ENCODE results near the gene THAP7.
"Not testable (repeated sequence)": the region's sequence is repeated elsewhere in the genome, so short reads cannot be mapped to it uniquely, and the experiment has no call there.

Gene THAP7

DNA sequence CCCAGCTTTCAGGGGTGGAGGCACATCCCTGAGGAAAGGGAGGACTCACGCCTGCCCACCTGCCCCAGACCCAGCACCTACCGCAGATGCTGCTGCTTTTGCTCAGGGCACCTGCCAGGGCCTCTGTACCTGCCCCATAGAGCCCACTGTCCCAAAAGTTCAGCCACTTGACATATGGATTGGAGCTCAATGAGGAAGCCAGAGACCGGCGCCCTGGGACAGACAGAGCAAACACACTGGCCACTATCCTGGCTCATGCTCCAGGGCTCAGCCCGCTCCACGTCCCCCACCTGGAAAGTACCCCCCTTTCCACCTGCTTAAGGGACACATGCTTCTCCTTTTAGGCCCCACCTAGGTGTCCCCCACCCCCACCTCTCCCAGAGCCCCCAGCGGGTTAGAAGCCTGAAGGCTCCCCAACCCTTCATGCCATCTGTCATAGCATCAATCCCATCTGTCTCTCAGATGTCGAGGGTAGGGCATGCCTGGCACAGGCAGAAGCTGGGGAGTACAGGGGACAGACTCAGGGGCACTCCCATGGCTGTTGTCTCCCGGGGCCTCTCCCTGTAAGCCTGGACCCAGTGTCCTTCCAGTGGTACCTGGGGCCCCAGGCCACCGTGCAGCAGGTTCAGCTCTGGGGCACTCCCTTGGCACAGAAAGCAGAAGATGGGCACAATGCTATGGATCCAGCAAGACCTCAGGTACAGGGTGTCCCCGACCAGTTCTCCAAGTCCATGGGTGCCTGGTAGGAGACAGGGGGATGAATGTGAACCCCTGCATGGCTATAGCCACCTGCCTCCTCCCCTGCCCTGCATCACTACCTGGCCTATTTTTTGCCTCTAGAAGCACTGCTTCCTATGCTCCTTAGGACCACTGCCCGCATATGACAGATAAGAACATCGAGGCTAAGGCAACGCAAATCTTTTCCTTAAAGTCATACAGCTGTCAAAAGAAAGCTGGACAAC is 10.8 kb upstream of the THAP7 start:
- DNase-seq (ENCODE audit: low spot score) = peak; percentile 79

DNA sequence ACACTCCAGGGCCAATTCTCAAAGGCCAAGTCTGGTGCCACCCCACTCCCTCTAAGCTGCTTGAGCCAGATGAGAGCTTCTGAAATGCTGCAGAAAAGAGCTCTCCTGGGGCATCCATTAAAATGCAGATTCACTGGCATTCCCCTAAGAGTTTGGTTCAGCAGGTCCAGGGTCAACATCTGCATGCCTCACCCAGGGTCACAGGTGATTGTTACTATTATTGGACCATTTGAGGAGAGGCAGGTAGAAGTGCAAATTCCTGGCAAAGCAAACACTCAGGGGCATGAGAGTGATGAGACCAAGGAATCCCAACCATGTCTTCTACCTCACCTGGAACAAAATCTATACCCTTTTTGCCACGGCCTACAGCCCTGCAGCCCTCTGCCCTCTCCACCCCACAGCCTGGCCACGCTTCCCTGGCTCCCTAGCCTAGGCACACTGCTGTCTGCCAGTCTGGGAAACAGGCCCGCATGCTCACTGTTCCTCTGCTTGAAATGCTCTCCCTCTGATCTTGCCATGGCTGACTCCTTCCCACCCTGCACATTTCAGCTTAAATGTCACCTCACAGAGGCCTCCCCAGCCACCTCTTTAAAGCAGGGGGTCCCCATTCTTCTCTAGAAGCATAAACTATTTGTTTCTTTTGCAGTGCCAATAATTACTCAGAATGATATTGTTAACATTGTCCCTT is 8.7 kb upstream of the THAP7 start:
- DNase-seq (ENCODE audit: low spot score) = no peak

DNA sequence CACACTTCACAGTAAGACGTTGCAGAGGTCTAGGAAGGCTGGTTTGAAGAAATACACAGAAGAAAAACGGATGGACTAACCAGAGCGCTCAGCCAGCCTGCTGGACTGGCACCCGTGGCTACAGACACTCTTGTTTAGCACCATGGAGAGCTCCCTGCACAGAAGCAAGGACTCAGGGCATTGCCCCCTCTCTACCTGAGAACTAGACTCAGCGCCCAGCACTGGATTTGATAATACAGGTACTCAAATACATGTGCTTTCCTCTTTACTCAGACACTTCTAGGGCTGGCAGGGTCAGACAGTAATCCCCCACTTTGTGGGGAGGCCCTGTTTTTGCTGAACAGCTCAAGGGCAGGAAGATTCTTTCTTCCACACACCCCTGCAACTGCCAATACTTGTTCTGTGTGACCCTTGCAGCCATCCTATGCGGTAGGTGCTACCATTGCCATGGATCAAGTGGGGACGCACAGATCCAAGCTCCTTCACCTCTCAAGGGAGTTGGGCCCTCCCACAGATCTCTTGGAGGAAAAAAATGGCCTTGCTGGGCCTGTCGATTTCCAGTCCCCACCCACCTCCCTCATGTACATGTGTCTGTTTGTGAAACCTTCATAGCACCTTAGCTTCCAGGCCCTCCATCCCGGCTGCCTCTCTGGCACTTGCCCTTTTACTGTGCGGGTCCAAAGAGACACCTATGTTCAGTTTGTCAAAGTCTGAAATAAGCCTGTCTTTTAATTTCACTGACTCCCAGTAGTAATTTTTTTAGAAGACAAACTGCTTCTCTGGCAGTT is 7.9 kb upstream of the THAP7 start:
- no peak for DNase-seq (ENCODE audit: low spot score)

DNA sequence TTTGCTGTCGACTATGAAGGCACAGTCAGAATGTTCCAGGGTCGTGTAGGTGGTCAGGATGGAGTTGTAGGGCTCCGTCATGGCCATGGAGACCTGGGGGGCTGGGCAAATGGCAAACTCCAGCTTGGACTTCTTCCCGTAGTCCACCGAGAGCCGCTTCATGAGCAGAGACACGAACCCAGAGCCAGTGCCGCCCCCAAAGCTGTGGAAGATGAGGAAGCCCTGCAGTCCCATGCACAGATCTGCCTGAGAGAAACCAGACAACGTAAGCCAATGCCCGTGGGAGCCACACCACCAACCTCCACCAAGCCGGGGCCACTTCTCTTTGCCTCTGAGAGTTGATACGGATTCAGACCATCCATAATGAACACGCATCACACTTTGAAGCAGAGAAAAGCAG is 7.3 kb upstream of the THAP7 start:
- not testable (repeated sequence) for DNase-seq (ENCODE audit: low spot score)

DNA sequence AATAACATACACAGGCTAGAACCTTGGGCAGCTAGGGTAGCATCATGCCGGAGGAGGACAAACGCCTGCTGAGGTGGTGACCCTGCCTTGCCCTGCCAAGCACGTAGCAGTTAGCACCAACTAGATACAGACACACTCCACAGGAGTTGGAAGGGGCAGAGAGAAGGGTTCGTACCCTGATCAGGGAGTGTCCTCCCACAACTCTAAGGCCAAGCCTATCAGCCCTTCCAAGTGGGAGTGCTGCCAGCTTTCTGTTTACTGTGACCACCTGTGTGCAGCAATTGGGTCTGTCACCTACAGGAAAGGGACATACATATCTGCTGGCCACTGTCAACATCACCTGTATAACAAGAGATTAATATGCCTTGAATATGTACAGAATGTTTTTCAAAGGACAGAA is 1.9 kb upstream of the THAP7 start:
- DNase-seq (ENCODE audit: low spot score) = peak; percentile 34

DNA sequence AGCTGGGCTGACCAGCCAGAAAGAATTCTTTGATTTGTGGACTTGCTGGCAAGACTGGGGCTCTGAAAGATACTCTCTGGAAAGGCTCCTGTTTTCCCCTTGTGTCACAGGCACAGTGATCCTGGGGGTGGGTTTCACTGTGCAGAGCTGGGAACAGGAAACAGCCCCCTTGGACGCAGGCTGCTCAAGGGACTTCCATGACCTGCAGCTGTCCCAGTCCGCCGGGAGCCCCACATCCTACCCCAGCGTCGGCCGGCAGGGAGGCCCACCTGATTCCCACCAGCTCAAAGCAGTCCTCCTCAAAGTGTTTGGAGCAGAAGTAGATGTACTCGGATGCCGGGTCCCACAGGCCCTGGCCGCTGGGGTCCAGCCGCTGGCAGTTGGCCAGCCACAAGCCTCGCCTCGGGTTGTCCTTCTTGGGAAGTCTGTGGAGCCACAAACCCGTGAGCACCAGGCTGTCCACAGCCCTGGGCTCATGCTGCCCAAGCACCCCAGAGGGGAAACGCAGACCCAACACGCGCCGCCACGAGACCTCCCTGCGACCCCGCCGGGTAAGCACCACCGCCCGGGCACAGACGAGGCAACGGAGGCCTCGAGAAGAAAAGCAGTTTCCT is 824 bp downstream of the THAP7 start:
- DNase-seq (ENCODE audit: low spot score) = no peak

DNA sequence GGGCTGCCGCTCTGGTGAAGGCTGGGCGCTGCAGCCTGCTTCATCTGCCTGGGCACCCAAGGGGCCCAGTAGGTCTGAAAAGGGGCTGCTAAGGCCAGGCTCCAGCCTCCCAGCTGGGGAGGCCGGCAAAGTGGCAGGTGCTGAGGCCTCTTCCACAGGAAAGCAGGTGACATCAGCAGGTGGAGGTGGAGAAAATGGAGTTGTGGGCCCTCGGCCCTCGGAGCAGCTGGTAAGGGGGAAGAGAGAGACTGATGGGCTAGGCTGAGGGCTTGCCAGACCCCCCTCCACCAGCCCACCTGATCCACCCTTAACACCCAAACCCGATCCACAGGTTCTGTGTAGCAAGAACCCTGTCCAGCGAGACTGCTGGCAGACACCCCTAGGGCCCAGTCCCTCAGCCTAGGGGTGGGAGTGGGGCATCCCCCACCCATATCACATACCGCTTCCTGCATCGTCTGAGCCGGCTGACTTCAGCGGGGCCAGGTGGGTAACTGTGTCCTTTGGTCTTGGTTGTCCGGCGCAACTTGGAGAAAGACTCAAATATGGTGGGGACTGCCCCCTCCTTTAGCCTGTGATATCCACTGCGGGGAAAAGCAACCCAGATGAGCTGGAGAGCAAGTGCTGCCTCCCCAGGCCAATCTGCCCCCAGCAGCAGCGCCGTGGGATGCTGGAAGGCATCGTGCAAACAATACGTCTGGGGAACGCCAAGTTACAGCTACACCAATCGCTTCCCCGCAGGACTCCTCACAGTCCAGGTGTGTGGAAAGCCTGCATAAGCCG is 1.5 kb downstream of the THAP7 start:
- peak; percentile 30 for DNase-seq (ENCODE audit: low spot score)

DNA sequence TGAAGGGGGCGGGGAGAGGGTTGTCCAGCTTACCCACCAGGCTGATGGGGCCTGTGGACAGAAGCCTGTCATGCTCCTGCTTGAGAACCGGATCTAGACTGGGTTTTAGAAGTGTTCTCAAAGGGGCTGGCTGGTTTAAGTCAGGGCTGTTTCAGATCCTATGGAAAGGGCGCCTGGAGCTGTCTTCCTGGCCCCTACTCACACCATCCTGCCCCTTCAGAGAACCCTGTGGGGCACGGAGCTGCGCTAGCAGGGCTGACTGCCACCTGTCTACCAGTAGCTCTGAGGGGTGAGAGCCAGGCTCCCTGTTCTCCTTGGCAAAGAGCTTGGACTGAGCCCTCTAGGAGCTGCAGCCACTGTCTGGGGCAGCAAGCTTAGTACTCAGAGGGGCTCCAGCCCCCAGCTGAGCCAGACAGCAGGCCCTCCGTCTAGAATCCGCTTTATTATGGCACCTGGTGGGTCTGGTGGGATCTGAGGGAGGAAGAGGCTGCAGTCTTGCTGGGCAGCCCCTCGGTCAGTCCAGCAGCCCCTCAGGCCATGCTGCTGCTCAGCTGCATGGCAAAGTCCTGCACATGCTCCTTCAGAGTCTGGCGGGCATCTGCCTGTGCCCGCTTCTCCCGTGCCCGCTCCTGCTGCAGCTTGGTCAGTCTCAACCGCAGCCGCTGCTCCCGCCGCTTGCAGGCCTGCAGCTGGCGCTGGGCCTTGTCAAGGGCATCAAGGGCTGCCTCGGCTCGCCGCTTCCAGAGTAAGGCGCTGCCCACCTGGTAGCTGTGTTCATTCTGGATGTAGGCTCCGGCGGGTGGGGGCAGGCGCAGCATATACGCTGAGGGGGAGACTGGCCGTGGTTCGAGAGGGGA is 2.3 kb downstream of the THAP7 start:
- DNase-seq (ENCODE audit: low spot score) = no peak

DNA sequence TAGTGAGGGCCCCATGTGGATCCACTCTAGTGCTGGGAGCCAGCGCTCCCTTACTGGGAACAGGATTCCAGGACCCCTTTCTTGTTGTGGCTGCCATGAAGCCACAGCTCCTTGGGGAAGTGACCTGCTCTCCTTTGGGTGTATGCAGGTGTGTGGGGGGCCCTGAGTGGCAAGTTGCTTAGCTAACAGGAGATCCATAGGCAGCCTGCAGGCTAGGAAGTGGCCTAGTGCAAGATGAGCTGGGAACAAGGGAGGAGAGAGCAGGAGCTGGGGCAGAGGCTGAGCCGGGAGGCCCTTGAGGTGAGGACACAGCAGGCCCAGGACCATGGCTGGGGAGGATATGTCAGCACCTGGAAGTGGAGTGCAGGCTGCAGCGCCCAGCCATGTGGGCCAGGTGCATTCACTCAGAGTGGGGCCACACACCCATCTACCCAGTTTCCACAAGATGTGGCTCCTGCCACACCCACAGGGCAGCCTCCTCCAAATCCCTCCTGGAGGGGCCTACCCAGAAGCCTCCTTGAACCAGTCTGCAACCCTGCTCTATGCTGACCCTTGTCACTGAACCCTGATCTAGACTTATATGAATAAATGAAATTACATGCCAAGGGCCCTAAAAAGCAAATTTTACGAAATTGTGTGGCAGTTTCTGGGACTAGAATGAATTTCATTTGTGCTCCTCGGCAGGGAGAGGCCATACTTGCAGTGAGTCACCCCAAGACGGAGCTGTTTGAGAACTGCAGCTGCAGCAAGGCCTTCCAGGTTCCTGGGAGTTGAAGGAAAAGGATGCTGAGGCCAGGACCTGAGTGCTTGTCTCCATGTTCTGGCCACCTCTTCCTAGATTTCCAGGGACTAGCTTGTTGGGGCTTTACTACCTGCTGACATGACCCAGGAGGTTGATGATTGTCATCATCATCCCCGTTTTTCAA is 3.2 kb downstream of the THAP7 start:
- no peak for DNase-seq (ENCODE audit: low spot score)

DNA sequence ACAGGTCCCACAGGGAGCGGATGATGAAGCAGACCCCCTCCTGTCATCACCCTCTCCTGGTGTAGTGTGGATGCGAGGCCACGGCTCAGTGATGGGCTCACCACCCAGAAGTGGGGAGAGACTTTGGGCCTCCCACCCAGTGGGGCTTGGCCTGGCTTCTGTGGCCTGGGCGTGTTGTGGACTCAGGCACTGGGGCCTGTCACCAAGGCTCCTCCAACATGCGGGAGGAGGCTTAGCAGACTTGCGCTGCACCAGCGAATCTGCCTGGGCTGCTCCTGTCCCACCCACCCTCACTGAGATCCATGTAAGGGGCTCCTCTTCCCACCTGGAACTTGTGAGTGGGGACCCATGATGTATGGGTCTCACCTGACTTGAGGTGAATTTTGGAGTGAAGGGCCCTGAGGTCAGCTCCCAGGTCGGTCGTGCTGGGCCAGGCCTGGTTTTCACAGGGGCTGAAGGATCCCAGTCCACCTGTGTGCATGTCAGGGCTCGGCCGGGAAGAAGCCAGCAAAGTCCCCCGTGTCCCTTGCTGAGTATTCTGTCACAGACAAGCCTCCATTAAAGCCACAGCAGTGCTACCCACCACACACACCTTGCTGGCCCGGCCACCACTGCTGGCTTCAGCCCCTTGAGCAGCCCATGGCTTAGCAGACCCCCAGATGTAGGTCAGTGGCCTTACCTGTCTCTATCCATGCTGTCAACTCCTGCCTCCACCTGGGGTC is 4.2 kb downstream of the THAP7 start:
- DNase-seq (ENCODE audit: low spot score) = no peak

DNA sequence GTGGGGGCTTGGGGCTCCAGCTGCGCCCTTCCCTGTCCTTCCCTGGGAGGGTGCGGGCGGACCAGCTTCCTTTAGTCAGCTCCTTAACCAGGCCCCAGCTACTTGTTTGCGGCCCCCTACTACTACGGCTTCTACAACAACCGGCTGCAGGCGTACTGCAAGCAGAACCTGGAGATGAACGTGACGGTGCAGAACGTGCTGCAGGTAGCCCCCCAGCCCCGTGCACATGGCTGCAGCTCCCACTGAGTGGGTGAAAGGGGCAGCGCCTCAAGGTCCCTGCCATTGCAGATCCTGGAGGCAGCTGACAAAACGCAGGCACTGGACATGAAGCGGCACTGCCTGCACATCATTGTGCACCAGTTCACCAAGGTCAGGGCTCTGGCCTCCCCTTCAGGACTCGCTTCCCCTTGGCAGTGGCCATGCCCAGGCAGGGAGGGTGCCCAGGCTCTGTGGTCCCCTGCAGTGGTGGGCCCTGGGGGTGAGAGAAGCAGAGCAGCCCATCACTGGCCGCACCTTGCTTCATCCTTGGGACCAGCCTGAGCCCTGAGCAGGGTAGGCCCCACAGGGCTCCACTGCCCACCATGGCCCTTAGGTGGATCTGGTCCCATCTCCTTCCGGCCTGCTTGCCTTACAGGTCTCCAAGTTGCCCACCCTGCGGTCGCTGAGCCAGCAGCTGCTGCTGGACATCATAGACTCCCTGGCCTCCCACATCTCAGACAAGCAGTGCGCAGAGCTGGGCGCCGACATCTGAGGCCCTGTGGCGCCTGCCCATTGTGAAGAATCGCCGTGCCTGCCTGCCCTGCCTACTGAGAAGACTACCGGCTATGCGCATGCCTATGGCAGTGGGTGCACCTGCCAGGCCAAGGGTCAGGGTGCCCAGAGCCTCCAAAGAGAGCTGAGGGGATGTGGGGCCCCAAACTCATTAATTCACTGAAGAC is 5.1 kb downstream of the THAP7 start:
- DNase-seq (ENCODE audit: low spot score) = no peak

DNA sequence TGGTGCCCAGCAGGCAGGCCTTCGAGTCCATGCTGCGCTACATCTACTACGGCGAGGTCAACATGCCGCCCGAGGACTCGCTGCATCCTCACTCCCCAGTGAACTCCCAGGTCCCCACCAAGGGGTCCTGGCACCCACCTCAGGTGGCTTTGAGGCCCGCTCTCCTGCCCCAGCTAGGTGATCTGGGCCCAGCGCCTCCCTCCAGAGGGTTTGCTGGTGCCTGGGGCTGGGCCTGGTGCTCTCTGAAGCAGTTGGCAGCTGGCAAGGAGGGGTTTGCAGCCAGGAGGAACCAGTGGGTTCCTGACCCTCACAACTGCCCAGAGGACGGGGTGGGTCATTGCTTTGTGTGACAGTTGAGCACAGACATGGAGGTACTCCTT is 5.9 kb downstream of the THAP7 start:
- no peak for DNase-seq (ENCODE audit: low spot score)

DNA sequence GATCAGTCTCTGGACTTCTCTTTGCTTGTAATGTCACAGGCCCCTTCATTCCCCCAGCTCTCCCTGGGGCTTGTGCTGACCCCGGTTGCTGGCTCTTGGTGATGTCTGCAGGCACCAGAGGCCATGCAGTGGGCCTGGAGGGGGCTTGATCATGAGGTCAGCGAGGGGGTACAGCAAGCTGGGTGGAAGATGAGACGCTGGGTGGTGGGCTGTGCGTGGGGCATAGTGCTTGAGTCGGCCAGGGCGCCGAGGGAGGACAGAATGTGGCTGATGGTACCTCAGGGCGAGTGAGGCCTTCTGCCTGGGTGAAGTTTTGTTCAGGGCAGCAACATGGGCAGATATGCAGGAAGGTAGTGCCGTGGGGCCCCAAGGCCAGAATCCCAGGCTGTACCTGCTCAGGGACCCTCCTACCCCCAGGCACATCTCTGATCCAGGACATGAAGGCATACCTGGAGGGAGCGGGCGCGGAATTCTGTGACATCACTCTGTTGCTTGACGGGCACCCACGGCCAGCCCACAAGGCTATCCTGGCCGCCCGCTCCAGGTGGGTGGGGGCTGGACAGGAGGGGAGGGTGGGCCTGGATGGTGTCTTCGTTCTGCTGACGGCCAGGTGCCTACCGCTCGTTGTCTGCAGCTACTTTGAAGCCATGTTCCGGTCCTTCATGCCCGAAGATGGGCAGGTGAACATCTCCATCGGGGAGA is 6.4 kb downstream of the THAP7 start:
- DNase-seq (ENCODE audit: low spot score) = no peak

DNA sequence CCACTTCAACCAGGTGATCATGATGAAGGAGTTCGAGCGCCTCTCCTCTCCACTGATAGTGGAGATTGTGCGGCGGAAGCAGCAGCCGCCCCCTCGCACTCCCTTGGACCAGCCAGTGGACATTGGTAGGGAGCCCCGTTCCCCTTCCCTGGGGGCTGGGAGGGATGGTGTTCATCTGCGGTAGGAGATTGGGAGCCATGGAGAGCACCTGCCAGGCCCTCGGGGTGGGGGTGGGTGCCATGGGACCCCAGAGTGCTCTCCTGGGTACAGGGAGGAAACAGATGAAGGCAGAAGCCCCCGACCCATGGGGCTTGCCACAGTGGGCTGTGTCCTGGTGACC is 7.0 kb downstream of the THAP7 start:
- no peak for DNase-seq (ENCODE audit: low spot score)

DNA sequence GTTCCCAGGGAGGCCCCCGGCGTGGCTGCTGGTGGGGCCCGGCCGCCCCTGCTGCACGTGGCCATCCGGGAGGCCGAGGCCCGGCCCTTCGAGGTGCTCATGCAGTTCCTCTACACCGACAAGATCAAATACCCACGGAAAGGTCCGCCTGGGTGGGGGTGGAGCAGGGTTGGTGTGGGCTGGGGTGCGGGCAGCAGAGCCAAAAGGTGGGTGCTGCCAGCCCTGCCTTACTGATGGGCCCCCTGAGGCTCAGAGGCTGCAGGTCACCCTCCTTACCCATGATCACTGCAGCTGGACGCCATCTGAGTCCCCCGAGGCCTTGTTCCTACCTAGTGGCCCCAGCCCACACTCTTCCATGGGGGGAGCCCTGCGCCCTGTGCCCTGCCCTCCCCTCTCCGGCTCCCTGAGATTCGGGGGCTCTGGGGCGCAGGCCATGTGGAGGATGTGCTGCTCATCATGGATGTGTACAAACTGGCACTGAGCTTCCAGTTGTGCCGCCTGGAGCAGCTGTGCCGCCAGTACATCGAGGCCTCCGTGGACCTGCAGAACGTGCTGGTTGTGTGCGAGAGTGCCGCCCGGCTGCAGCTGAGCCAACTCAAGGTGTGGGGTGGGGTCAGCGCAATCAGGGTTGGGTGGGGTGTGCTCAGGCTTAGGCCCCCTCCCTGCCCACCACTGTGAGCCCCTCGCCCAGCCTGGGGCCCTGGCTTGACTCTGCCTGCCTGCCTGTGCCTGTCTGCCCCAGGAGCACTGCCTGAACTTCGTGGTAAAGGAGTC is 7.6 kb downstream of the THAP7 start:
- no peak for DNase-seq (ENCODE audit: low spot score)
